GM18511 (cell line): ENCODE measurements around the gene ZNF580.
A peak's percentile ranks its signal among the peaks of the same experiment; 100 is the strongest.

Experiments
- ATAC-seq: cut with Tn5 transposase; IDR thresholded peaks from one replicate; pipeline ENCODE4 v1.9.1; 2021; ENCODE audit warnings: mild to moderate bottlenecking, moderate library complexity; ENCODE audit not compliant: unreplicated experiment

ZNF580 gene

DNA sequence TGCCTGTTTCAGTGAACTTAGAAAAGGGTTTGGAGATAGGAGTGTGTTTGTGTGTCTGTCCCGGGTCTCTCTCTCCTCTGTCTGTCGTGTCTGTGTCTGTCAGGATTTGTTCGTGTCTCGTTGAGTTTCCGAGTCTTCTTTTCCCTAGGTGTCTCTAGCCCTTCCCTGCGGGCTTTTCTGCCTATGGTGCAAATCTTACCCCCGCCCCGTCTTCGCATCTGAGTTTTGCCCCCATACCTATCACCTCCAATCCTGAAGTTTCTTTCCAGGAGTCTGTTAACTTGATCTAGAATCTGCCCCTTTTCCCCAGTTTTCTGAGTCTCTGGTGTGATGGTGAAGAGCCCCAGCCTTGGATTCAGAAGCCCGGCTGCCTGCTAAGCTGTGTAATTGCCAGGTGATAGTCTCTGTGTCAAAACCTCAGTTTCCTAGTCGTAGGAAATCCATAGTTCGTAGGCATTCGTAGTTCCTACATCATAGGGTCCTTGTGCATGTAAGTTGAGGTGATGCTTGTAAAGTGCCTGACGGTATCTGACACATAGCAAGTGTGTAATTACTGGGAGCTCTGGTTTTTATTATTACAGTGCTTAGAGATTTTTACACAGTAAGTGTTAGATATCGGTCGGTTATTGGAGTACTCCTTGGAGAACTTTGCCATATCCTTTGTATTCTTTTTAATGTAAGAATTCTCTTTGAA lies 35.0 kb downstream of the ZNF580 start:
- ATAC-seq: no peak

GRCh38 chr19:55676383-55676782 lies 35.6 kb downstream of the ZNF580 start:
- no peak for ATAC-seq

DNA sequence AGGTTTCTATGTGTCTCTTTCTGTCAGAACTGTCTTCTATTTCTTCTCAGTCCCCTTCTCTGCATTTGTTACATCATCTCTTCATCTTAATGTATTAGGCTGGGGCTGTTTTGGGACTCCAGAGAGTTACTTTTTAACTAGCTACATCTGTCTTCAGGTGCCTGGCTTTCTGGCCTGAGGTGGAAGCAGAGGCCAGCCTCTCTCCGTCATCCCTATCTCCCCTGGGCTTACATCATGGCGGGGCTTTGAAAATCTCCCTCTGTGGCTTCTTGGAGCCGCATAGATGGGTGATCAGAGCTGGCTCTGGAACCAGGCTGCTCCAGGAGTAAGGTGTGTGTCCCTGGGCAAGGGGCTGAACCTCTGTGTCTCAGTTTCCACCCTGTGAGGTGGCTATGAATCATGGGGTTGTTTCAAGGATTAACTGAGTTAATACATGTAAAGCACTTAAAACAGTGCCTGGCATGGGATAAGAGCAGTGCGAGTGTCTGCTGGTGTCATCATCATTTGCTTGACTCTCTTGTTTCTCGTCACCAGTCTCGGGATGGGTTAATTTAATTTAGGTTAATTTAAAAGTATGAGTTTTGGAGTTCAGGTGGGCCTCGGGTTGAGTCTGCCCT lies 36.2 kb downstream of the ZNF580 start:
- no peak for ATAC-seq

- no peak for ATAC-seq
Observed at GRCh38 chr19:55677572-55678028, 36.8 kb downstream of the ZNF580 start.

GRCh38 chr19:55678121-55678671 lies 37.4 kb downstream of the ZNF580 start:
- ATAC-seq: peak; percentile 78

GRCh38 chr19:55679343-55680257 lies 38.8 kb downstream of the ZNF580 start:
- no peak for ATAC-seq

DNA sequence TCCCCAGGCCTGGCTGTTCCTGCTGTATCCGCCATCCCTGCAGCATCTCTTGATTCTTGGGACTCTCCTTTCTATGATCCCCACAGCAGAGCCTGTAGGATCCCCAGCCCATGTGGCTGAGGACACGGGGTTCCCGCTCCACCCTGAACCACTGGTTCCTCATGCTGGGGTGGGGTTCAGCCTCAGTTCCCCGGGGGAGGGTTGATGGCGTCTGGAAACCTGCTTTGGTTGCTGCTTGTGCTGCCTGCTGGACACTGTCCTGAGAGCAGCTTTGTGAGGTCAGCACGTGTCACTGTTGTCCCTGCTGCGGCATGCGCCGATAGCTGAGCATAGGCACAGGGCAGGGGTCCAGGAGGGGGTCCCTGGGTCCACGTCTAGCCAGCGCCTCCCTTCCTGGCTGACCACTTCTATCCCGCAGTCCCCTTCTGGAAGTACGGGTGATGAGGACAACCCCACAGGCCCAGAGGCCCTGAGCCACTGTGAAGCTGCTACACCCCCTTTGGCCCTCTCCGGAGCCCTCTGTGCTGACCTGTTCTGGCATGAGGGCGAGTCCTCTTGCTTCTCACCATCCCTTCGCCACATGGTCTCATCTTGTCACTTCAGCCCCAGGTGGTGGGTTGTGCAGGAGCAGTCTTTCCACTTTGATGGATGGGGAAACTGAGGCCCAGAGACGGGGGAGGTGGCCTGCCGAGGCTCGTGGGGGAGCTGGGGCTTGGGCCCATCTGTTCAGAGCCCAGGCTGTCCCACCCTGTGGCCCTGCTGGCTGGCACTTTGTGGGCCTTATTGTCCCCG lies 39.7 kb downstream of the ZNF580 start:
- no peak for ATAC-seq

DNA sequence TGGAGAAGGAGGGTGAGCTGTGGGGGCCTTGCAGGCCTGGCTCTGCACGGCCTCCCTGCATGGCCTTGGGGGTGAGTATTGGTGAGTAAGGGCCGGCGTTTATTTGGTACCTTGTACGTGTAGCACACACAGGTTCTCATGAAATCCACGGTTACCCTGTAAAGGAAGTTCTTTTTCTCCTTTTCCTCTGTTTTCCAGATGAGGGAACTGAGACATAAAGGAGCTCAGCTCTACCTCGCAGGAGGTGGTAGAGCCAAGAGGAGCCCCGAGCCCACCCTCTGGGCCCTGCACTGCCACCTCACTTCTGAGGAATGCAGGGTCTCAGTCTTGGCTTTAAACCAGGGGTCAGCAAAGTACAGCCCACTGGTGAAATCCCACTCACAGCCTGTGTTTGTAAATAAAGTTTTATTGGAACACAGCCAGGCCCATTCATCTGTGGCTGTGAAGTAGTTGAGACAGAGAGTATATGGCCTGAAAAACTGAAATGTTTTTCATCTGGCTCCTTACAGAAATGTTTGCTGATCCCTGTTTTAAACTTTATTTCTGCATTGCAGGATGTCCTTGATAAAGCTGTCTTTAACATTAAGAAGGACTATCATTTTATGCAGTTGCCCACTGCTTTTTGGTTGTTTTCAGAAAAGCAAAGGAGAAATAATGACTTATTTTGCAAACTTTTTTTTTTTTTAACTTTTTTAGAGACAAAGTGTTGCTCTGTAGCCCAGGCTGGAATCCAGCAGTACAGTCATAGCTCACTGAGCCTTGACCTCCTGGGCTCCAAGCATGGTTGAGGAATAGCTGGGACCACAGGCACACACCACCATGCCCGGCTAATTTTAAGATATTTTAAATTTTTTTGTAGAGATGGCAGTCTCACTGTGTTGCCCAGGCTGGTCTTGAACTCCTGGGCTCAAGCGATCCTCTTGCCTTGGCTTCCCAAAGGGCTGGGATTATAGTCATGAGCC lies 40.6 kb downstream of the ZNF580 start:
- no peak for ATAC-seq

DNA sequence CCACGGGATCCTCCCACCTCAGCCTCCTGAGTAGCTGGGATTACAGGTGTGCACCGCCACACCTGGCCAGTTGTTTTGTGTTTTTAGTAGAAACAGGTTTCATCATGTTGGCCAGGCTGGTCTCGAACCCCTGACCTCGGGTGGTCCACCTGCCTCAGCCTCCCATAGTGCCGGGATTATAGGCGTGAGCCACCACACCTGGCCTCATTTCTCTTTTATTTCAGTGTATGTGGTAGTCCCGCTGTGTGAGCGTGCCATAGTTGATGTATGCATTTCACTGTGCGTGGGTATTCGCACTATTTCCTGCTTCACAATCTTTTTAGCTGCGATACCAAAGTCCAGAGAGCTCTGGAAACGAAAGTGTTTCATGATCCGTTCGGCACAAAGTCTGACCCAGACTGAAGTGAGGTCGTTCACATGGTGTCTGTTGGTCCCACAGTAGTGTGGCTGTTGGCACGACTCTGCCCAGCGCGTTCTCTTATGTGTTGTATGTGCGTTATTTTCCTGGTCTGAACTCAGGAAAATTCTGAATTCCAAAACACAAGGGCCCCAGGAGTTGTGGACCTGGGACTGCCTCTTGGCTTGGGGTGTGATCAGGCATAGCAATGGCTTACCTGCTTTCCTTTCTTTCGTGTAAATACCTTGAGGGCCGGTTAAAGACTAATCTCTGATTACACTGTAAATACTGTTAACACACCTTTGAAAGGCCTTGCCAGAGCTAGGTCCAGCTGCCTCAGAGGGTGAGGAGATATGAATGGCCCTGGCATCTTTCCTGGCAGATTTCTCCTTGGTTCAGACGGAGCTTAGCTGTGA lies 42.9 kb downstream of the ZNF580 start:
- no peak for ATAC-seq

- no peak for ATAC-seq
Observed at GRCh38 chr19:55684946-55685681, 44.3 kb downstream of the ZNF580 start.

GRCh38 chr19:55685776-55686175 lies 45.0 kb downstream of the ZNF580 start:
- ATAC-seq: no peak

DNA sequence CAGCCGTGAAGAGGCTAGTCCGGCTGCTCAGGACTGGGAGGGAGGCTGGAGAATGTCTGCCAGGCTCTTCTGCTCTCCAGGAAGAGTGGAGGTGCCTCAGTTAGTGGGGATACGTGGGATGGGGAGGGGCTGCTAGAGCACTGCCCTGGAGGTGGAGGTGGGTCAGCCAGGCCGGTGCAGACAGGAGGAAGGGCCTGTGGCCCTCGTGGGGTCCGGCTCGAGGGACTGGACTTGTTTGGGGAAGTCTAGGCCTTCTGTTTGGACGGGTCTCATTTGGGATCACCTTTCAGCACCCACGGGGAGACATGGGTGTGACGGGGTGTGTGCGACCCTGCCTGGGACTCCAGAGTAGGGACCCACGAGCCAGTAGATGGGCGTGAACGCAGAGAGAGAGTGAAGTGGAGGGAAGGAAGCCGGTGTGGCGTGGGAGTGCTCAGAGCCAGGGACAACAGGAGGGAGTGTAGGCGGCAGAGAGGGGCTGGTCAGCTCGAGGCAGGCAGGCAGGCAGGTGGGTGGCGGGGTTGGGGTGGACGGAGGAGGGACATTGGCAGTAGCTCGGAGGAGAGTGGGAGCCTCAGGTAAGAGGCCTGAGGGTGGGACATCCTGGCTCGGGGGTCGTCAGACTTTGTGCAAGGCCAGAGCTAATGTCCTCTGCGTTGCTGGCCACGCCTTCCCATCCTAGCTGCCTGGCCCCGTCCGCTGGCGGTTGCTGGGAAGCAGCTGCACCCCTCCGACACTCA lies 45.7 kb downstream of the ZNF580 start:
- no peak for ATAC-seq

DNA sequence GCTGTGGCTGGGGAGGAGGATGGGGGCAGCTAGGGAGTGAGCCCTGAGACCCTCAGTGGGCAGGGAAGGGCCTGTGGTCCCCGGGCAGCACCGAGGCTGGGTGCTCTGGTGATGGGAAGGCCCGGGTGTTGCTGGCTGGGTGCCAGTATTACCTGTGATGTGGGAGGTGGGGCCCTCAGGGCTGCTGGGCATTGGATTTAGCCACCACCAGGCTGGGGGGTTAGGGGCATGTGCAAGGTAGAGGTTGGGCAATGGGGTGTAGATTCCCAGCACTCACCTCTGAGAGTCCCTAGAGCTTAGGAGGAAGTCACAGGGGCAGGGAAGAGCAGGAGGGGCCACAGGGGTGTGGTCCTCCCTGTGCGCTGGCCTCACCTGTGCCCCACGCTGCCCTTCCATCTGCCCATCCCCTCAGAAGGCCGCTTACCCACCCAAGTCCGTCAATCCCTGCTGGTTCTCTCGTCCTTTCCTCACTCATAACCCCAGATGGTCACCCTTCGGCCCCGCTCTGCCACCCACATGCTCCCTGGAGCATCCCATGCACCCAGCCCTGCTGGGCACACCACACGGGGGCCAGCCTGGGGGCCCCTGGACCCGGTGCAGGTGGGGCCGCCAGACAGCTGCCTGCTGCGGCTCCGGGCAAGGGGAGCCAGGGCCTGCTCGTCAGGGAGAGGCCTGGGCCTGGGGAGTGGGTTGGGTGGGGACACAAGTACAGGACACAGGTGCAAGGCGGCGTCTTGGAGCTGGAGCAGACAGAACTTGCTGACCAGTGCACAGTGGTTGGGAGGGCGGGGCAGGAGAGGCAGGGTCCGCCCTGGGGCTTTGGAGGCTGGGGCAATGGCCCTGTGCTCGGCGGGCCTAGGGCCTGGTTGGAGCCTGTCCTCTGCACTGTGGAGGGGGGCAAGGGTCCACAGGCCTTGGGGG lies 46.7 kb downstream of the ZNF580 start:
- no peak for ATAC-seq

GRCh38 chr19:55688422-55689218 lies 47.8 kb downstream of the ZNF580 start:
- ATAC-seq: no peak

DNA sequence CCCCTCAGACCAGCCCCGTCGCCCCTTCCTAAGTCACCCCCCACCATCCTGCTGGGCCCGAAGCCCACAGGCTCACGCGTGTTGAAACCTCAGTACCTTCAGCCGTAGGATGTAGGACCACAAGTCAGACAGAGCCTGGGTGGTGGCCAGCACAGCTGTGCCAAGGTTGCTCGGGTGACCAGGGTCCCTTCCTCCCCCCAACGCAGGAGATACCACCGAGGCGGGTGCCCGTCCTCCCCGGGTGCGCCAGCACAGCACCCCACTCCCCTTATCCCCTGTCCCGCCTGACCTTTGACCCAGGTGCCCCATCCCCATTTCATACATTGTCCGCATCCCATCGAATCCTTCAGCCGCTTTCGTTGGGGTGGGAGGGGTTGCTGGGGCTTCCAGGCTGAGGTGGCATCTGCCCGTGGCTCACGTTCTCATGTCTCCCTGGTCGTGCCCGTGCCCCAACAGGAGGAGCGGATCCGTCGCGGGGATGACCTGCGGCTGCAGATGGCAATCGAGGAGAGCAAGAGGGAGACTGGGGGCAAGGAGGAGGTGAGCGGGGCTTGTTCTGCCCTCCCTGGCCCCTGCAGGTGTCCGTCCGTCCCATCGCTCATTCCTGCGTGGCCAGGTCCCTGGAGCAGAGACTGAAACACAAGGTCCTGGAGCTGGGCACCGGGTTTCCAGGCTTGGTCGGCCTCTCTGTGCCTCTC lies 48.8 kb downstream of the ZNF580 start:
- ATAC-seq: no peak
